H1 (cell line): ENCODE results near the gene HNRNPDL. TPM values are rescaled to one million over a fixed set of nuclear protein-coding genes. Genes with fewer than 3 reads are reported as not detected.

ENCODE experiments used
- CTCF ChIA-PET: fragments of 300-600 bp; sonication (Branson Sonifier 250); formaldehyde crosslinking; loops from one replicate; lab custom pipeline; 2021; ENCODE audit not compliant: partially characterized antibody; lab: Charles Lee
- POLR2A ChIA-PET: fragments of 300-600 bp; sonication (Branson Sonifier 250); formaldehyde crosslinking; loops from one replicate; lab custom pipeline; 2021; ENCODE audit warnings: inconsistent platforms; ENCODE audit not compliant: partially characterized antibody; lab: Charles Lee
- DNase-seq, 2 experiments: peaks; one replicate each; pipeline versions ENCODE4 v3.0.0 to v3.0.0-alpha.2; 2010 to 2022; ENCODE audit warnings: low spot score in 2 of 2, low read depth in 1 of 2, mixed read lengths in 1 of 2
- FAIRE-seq: peaks from 2 replicates; lab custom pipeline; 2011; peaks lifted over from hg19 to GRCh38; lab: Jason Lieb, UNC
- H2AFZ ChIP-seq: 2 replicates; pipeline ENCODE4 v1.8.1; 2012; ENCODE audit warnings: low read length, inconsistent platforms
- H2AK5ac ChIP-seq: 2 replicates; pipeline ENCODE4 v1.6.1; 2013; ENCODE audit warnings: low read depth, low read length
- H2BK120ac ChIP-seq: replicated peaks from 2 replicates; pipeline ENCODE3; 2013; ENCODE audit warnings: low read depth, low read length, inconsistent platforms
- H2BK12ac ChIP-seq: 2 replicates; pipeline ENCODE4 v1.6.1; 2013; ENCODE audit warnings: low read depth, low read length
- H2BK15ac ChIP-seq: 2 replicates; pipeline ENCODE4 v1.6.1; 2013; ENCODE audit warnings: low read length
- H2BK20ac ChIP-seq: 2 replicates; pipeline ENCODE4 v1.6.1; 2013; ENCODE audit warnings: low read length
- H2BK5ac ChIP-seq: 2 replicates; pipeline ENCODE4 v1.6.1; 2013; ENCODE audit warnings: low read depth, low read length
- H3K14ac ChIP-seq: 2 replicates; pipeline ENCODE4 v1.6.1; 2013; ENCODE audit warnings: inconsistent platforms; ENCODE audit not compliant: insufficient read length
- H3K18ac ChIP-seq: 2 replicates; pipeline ENCODE4 v1.6.1; 2013; ENCODE audit warnings: low read length; ENCODE audit errors: extremely low read depth
- H3K23ac ChIP-seq: 2 replicates; pipeline ENCODE4 v1.6.1; 2013; ENCODE audit warnings: inconsistent platforms; ENCODE audit not compliant: insufficient read length
- H3K23me2 ChIP-seq: 2 replicates; pipeline ENCODE4 v1.6.1; 2013; ENCODE audit warnings: low read depth, low read length
- H3K27ac ChIP-seq: 2 replicates; pipeline ENCODE4 v1.6.1; 2011; ENCODE audit warnings: low read depth, low read length, inconsistent platforms
- H3K27me3 ChIP-seq, 4 experiments: replicated peaks in 1 of 4; 1 replicate in 1 of 4; 2 replicates in 3 of 4; pipeline versions ENCODE4 v1.6.1 to v1.8.1; 2011 to 2013; ENCODE audit warnings: low read length in 3 of 4, mild to moderate bottlenecking in 3 of 4, inconsistent platforms in 2 of 4, mixed read lengths in 2 of 4, moderate library complexity in 1 of 4; ENCODE audit not compliant: control insufficient read depth in 3 of 4, insufficient read depth in 3 of 4; ENCODE audit errors: extremely low read depth in 1 of 4
- H3K36me3 ChIP-seq, 4 experiments: 2 replicates each; pipeline versions ENCODE4 v1.6.1 to v1.8.1; 2011 to 2013; ENCODE audit warnings: mild to moderate bottlenecking in 4 of 4, low read length in 3 of 4, moderate library complexity in 2 of 4, control low read depth in 1 of 4, inconsistent platforms in 1 of 4; ENCODE audit not compliant: insufficient read depth in 4 of 4, control insufficient read depth in 2 of 4
- H3K4ac ChIP-seq: replicated peaks from 2 replicates; pipeline ENCODE3; 2013; ENCODE audit warnings: low read length, low read depth, mixed read lengths, inconsistent platforms; ENCODE audit not compliant: insufficient read length
- H3K4me1 ChIP-seq, 4 experiments: replicated peaks in 1 of 4; 1 replicate in 1 of 4; 2 replicates in 3 of 4; pipeline versions ENCODE4 v1.6.1 to v1.8.1; 2011 to 2013; ENCODE audit warnings: low read length in 3 of 4, inconsistent platforms in 2 of 4, mixed read lengths in 1 of 4; ENCODE audit not compliant: insufficient read depth in 4 of 4, control insufficient read depth in 3 of 4
- H3K4me2 ChIP-seq, 2 experiments: 2 replicates each; pipeline versions ENCODE4 v1.6.1 to v1.8.1; 2011 to 2013; ENCODE audit warnings: low read depth in 2 of 2, low read length in 2 of 2, control low read depth in 1 of 2, inconsistent platforms in 1 of 2, mild to moderate bottlenecking in 1 of 2; ENCODE audit not compliant: insufficient read depth in 1 of 2
- H3K4me3 ChIP-seq, 4 experiments: fragments of 200-600, 300-600 bp in 1 of 4; sonication (generic), shearing (Covaris generic), sonication (Bioruptor Twin) in 1 of 4; 2 replicates each; pipeline versions ENCODE4 v1.5.1 to v1.8.1; 2011 to 2016; ENCODE audit warnings: low read length in 4 of 4, low read depth in 3 of 4, control low read depth in 2 of 4, inconsistent platforms in 2 of 4, mild to moderate bottlenecking in 2 of 4, mixed read lengths in 1 of 4, moderate library complexity in 1 of 4; ENCODE audit not compliant: insufficient read depth in 2 of 4; ENCODE audit errors: extremely low read depth in 1 of 4
- H3K56ac ChIP-seq: replicated peaks from 2 replicates; pipeline ENCODE3; 2013; ENCODE audit warnings: low read depth, mild to moderate bottlenecking, mixed read lengths, low read length, inconsistent platforms; ENCODE audit not compliant: insufficient read length
- H3K79me1 ChIP-seq: 2 replicates; pipeline ENCODE4 v1.6.1; 2013; ENCODE audit warnings: low read depth, low read length, control low read depth
- H3K79me2 ChIP-seq, 2 experiments: 2 replicates each; pipeline versions ENCODE4 v1.6.1 to v1.8.1; 2012 to 2013; ENCODE audit warnings: low read length in 2 of 2, mild to moderate bottlenecking in 2 of 2, inconsistent platforms in 1 of 2; ENCODE audit not compliant: insufficient read depth in 2 of 2, control insufficient read depth in 1 of 2
- H3K9ac ChIP-seq, 4 experiments: replicated peaks in 1 of 4; 1 replicate in 1 of 4; 2 replicates in 3 of 4; pipeline versions ENCODE4 v1.6.1 to v1.8.1; 2011 to 2013; ENCODE audit warnings: low read depth in 3 of 4, low read length in 3 of 4, control low read depth in 2 of 4, mild to moderate bottlenecking in 2 of 4, moderate library complexity in 2 of 4, inconsistent platforms in 1 of 4; ENCODE audit errors: extremely low read depth in 1 of 4
- H3K9me3 ChIP-seq, 2 experiments: 2 replicates each; pipeline versions ENCODE4 v1.6.1 to v1.8.1; 2012 to 2013; ENCODE audit warnings: mild to moderate bottlenecking in 2 of 2, moderate library complexity in 2 of 2, control low read depth in 1 of 2, inconsistent platforms in 1 of 2, low read depth in 1 of 2, low read length in 1 of 2, mixed read lengths in 1 of 2; ENCODE audit not compliant: insufficient read depth in 2 of 2
- H4K20me1 ChIP-seq, 2 experiments: replicated peaks in 1 of 2; 2 replicates each; pipeline versions ENCODE3 to v1.8.1; 2011 to 2013; ENCODE audit warnings: inconsistent platforms in 2 of 2, low read length in 2 of 2, mild to moderate bottlenecking in 1 of 2; ENCODE audit not compliant: insufficient read depth in 2 of 2, control insufficient read depth in 1 of 2
- H4K5ac ChIP-seq: 2 replicates; pipeline ENCODE4 v1.6.1; 2013; ENCODE audit warnings: low read length, low read depth, mixed read lengths, inconsistent platforms; ENCODE audit not compliant: insufficient read length
- H4K8ac ChIP-seq: 2 replicates; pipeline ENCODE4 v1.8.0; 2013; ENCODE audit warnings: mild to moderate bottlenecking, moderate library complexity, low read length, inconsistent platforms; ENCODE audit not compliant: insufficient read depth; ENCODE audit errors: extremely low read depth
- H4K91ac ChIP-seq: replicated peaks from 2 replicates; pipeline ENCODE3; 2013; ENCODE audit warnings: low read length, mixed read lengths, inconsistent platforms; ENCODE audit not compliant: insufficient read length
- KDM1A ChIP-seq: fragments of 200-600, 300-600 bp; sonication (generic); IDR thresholded peaks from 2 replicates; pipeline ENCODE4 v1.7.1; 2016; ENCODE audit warnings: mild to moderate bottlenecking, low read length, borderline replicate concordance
- SAP30 ChIP-seq: fragments of 300-600 bp; sonication (generic); IDR thresholded peaks from 2 replicates; pipeline ENCODE4 v1.7.1; 2012; ENCODE audit warnings: low read length, moderate library complexity, mild to moderate bottlenecking, inconsistent platforms; ENCODE audit not compliant: insufficient read depth, insufficient replicate concordance
- SIN3A ChIP-seq, 2 experiments: IDR thresholded peaks in 1 of 2; conservative IDR thresholded peaks in 1 of 2; 2 replicates each; pipeline ENCODE4 v1.6.1; 2011 to 2012; ENCODE audit warnings: low read length in 2 of 2, improper control_type of control experiment in 1 of 2, low read depth in 1 of 2, mild to moderate bottlenecking in 1 of 2
- WGBS, 2 experiments: shearing (Covaris generic) in 1 of 2; methylation state at CpG; one replicate each; pipeline versions ENCODE4 v1.1.6 to v1.1.7; 2013 to 2015; ENCODE audit warnings: low lambda C conversion rate in 2 of 2, mixed read lengths in 2 of 2, inconsistent platforms in 1 of 2, low coverage in 1 of 2, missing lambda C conversion rate in 1 of 2; ENCODE audit not compliant: insufficient replicate concordance in 2 of 2, insufficient coverage in 1 of 2, insufficient read length in 1 of 2; ENCODE audit errors: extremely low coverage in 1 of 2, missing lambda C conversion rate in 1 of 2; 5-methylcytosine and 5-hydroxymethylcytosine counted together
- polyA plus RNA-seq, 7 experiments: library from polyadenylated mRNA; depleted of rRNA in 3 of 7; stranded (reverse) in 5 of 7; unstranded in 2 of 7; fragments of >200 nt in 5 of 7; fragments of 200-250 nt in 2 of 7; gene quantifications; 1 replicate in 5 of 7; 2 replicates in 1 of 7; 4 replicates in 1 of 7; pipeline versions ENCODE4 v1.2.1 to v1.2.3, GENCODE V29; 2011 to 2013; ENCODE audit warnings: missing spikeins in 2 of 7, mixed read lengths in 2 of 7
- total RNA-seq: library from RNA; stranded (reverse); fragmentation: NEBNext Ultra II Directional; extraction: Animal tissue kit (Norgen Biotek cat#: 25700); gene quantifications from 2 replicates; pipeline ENCODE4 v1.2.1, GENCODE V29; 2021

Gene HNRNPDL
- total and polyA plus RNA-seq, 2 of the 8 experiments (the other 6 are each of a cell fraction or from before 2014, with no cell fraction given), result 197 to 411 TPM

- peaks cover 30 to 35% of the 10 kb centered on the region in 2 experiments for H4K20me1 ChIP-seq
These were observed 1.7 kb downstream of the HNRNPDL start for GRCh38 chr4:82428526-82428968.

More at GRCh38 chr4:82428526-82428968, 1.7 kb downstream of the HNRNPDL start:
- Histone ChIP-seq H3K9me3 (no peaks in the 10 kb centered on the region), H3K4ac (no peak overlapping the region), H3K36me3 (peaks cover 17 to 51% (median 43%) of the 10 kb centered on the region in 4 experiments), H3K23ac (no peak overlapping the region), H3K18ac (peak overlapping the region; percentile 9; the same call in 1 of the 2 replicates), H3K27me3 (no peaks in the 10 kb centered on the region), H2BK15ac (no peak overlapping the region), H2BK20ac (no peak overlapping the region), H3K23me2 (peaks cover 3% of the 10 kb centered on the region), H3K4me2 (peak overlapping the region; percentile 78), H3K4me3 (peak overlapping the region; percentile 94 to 97 (median 94)), H3K79me2 (peaks cover 53 to 79% of the 10 kb centered on the region in 2 experiments), H3K56ac (no peak overlapping the region), H3K4me1 (peaks cover 0 to 4% (median 2%) of the 10 kb centered on the region in 4 experiments; a peak in 3 of 7 replicates), H2AK5ac (no peak overlapping the region), H3K27ac (peak overlapping the region; percentile 91), H4K91ac (no peak overlapping the region), H3K79me1 (no peaks in the 10 kb centered on the region), H2BK120ac (no peak overlapping the region), H3K9ac (peak overlapping the region; percentile 80 to 100 (median 99)), H2AFZ (no peak overlapping the region), H4K5ac (no peak overlapping the region), H3K14ac (no peak overlapping the region), H4K8ac (peak overlapping the region; percentile 99; the same call in 1 of the 2 replicates), H2BK12ac (no peak overlapping the region), H2BK5ac (peak overlapping the region; percentile 95; the same call in 1 of the 2 replicates)
- TF ChIP-seq SIN3A (conservative IDR thresholded peaks at IDR 0.05 in 1 of 2, IDR thresholded peaks at IDR 0.05 in 1 of 2; ENCODE audit: low read depth in 1 of 2, low read length in 2 of 2), result peak; percentile 10 to 86; a peak in 1 of 4 replicates
- TF ChIP-seq SAP30, result peak; percentile 93
- no peak for TF ChIP-seq KDM1A
- 1% methylated on average over 9 of the region's 14 CpGs; no CpG with 5 or more reads in 1 of the 2 experiments for WGBS, 2 experiments
- FAIRE-seq (no peak), DNase-seq (no peak)
- ChIA-PET POLR2A (interaction anchor here (0.9 to 7.3 kb wide), 36 partner anchors 9 to 474 kb away, joined by 3 to 126 read pairs (median 5); partner anchors contain the start of genes HNRNPD and THAP9), CTCF (interaction anchor here (0.6 to 2.5 kb wide), 8 partner anchors 9 to 112 kb away, joined by 3 to 9 read pairs (median 4); no protein-coding TSS in a partner anchor)
